Measurements from ENCODE around the gene CEP68. TPM values are rescaled to one million over a fixed set of nuclear protein-coding genes. Genes with fewer than 3 reads are reported as not detected.

CEP68 gene
- total RNA-seq, 1 donor from 2014 or later = 25.0 TPM

- H3K9me3 ChIP-seq = no peaks in the 10 kb centered on the region
- H3K4me3 ChIP-seq = no peak overlapping the region
- no peak for TF ChIP-seq CTCF (IDR thresholded peaks at IDR 0.05)
- H3K36me3 ChIP-seq = no peaks in the 10 kb centered on the region
- DNase-seq (ENCODE audit: extremely low spot score in 2 of 2) = no peak
- intact Hi-C loops (cut with DNase I) = no loop called here
- no peaks in the 10 kb centered on the region for H3K27me3 ChIP-seq
- no peaks in the 10 kb centered on the region for H3K4me1 ChIP-seq
- H3K27ac ChIP-seq = no peak overlapping the region
Measured at GRCh38 chr2:65044097-65044735, 12.0 kb upstream of the CEP68 start.

GRCh38 chr2:65045651-65046050 is 10.6 kb upstream of the CEP68 start:
- no peak for DNase-seq (ENCODE audit: extremely low spot score in 2 of 2)
- Histone ChIP-seq H3K9me3 (no peaks in the 10 kb centered on the region), H3K4me1 (no peaks in the 10 kb centered on the region), H3K4me3 (no peak overlapping the region), H3K36me3 (no peaks in the 10 kb centered on the region), H3K27ac (no peak overlapping the region), H3K27me3 (no peaks in the 10 kb centered on the region)
- TF ChIP-seq CTCF (IDR thresholded peaks at IDR 0.05) (no peak), POLR2A (IDR thresholded peaks at IDR 0.05) (no peak), POLR2AphosphoS5 (IDR thresholded peaks at IDR 0.05; ENCODE audit: insufficient read depth in 1 of 2, low read depth in 1 of 2) (no peak)
- intact Hi-C loops (cut with DNase I) = no loop called here

DNA sequence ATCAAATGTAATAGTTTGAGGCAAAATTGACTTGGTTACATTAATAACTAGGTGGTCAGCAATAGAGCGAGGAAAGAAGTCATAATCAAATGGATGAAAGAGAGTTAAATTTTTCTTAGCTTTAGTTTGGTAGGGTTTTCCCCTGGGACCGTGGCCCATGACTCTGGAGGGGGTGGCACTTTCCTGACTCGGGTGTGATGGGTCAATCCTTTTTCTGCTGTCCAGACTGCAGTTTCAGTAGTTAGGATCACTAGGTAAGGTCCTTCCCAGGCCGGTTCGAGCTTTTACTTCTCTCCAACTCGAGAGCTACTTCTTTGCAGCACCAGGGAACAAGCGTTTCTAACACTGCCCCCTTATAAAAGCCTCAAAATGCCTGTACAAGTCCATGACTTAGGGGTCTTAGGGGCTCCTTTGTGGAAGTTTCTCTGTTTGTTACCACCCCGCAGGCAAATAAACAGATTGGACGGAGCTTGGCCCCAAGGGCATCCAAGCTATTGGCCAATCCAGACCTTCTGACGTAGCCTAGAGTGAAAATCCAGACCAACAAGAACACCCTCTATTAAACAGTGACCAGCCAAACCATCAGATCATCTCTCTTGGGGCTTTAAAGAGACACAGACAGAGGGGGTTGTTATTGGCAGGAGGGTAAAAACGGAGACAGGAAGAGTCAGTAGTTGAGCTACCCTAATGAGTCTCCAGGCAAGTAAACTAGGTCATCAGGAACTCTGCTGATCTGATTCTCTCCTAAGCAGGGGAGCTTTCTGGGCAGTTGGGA is 9.4 kb upstream of the CEP68 start:
- DNase-seq (ENCODE audit: extremely low spot score in 2 of 2) = no peak
- Histone ChIP-seq H3K36me3 (no peaks in the 10 kb centered on the region), H3K27me3 (no peaks in the 10 kb centered on the region), H3K4me3 (no peak overlapping the region), H3K9me3 (no peaks in the 10 kb centered on the region), H3K4me1 (no peaks in the 10 kb centered on the region), H3K27ac (no peak overlapping the region)
- TF ChIP-seq CTCF (IDR thresholded peaks at IDR 0.05) = no peak
- no peak for TF ChIP-seq POLR2AphosphoS5 (IDR thresholded peaks at IDR 0.05; ENCODE audit: insufficient read depth in 1 of 2, low read depth in 1 of 2)
- no peak for TF ChIP-seq POLR2A (IDR thresholded peaks at IDR 0.05)
- intact Hi-C loops (cut with DNase I) = no loop called here

GRCh38 chr2:65049010-65049639 is 7.1 kb upstream of the CEP68 start:
- H3K27ac ChIP-seq = no peak overlapping the region
- no peaks in the 10 kb centered on the region for H3K9me3 ChIP-seq
- TF ChIP-seq POLR2A (IDR thresholded peaks at IDR 0.05) (no peak), POLR2AphosphoS5 (IDR thresholded peaks at IDR 0.05; ENCODE audit: insufficient read depth in 1 of 2, low read depth in 1 of 2) (no peak), CTCF (IDR thresholded peaks at IDR 0.05) (no peak)
- H3K4me1 ChIP-seq = no peaks in the 10 kb centered on the region
- DNase-seq (ENCODE audit: extremely low spot score in 2 of 2) = no peak
- intact Hi-C loops (cut with DNase I) = no loop called here
- H3K4me3 ChIP-seq = no peak overlapping the region
- no peaks in the 10 kb centered on the region for H3K36me3 ChIP-seq
- no peaks in the 10 kb centered on the region for H3K27me3 ChIP-seq

- TF ChIP-seq CTCF (IDR thresholded peaks at IDR 0.05) (no peak), POLR2A (IDR thresholded peaks at IDR 0.05) (no peak), POLR2AphosphoS5 (IDR thresholded peaks at IDR 0.05; ENCODE audit: insufficient read depth in 1 of 2, low read depth in 1 of 2) (no peak)
- H3K9me3 ChIP-seq = no peaks in the 10 kb centered on the region
- no peak for DNase-seq (ENCODE audit: extremely low spot score in 2 of 2)
- intact Hi-C loops (cut with DNase I) = loop anchor here (10.0 kb wide), 1 partner anchor 384 kb away; the partner anchor contains the start of gene SPRED2
- H3K27me3 ChIP-seq = no peaks in the 10 kb centered on the region
- peaks cover 7% of the 10 kb centered on the region for H3K4me1 ChIP-seq
- H3K4me3 ChIP-seq = no peak overlapping the region
- no peaks in the 10 kb centered on the region for H3K36me3 ChIP-seq
- no peak overlapping the region for H3K27ac ChIP-seq
Measured at GRCh38 chr2:65050931-65051330, 5.3 kb upstream of the CEP68 start.
